CMK (cell line): Measurements from ENCODE around the gene FAM184B.

ENCODE experiments used
- DNase-seq: peaks from one replicate; pipeline ENCODE4 v3.0.0-alpha.2; 2010; ENCODE audit warnings: low read depth

Gene FAM184B

GRCh38 chr4:17781300-17782287 is at the start of gene FAM184B:
Gene FAM184B, minus strand, starts transcription at chr4:17781621. Its CDS starts 322 bp downstream, at chr4:17781299.
- no peak for DNase-seq

- DNase-seq, result no peak
Observed at GRCh38 chr4:17823871-17824669, 42.6 kb upstream of the FAM184B start.

GRCh38 chr4:17817027-17817426 is 35.6 kb upstream of the FAM184B start:
- DNase-seq, result no peak

DNA sequence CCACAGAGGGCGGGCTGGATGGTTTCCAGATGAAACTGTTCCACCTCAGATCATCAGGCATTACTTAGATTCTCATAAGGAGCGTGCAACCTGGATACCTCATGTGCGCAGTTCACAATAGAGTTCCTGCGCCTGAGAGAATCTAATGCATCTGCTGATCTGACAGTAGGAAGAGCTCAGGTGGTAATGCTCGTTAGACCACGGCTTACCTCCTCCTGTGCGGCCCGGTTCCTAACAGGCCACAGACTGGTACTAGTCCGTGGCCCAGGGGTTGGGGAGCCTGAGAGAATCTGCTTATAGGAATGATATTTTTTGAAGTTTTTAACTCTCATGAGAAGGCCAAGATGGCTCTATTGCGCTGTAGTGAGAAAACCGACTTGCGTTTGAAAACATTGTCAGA is 34.7 kb upstream of the FAM184B start:
- DNase-seq, result no peak

DNA sequence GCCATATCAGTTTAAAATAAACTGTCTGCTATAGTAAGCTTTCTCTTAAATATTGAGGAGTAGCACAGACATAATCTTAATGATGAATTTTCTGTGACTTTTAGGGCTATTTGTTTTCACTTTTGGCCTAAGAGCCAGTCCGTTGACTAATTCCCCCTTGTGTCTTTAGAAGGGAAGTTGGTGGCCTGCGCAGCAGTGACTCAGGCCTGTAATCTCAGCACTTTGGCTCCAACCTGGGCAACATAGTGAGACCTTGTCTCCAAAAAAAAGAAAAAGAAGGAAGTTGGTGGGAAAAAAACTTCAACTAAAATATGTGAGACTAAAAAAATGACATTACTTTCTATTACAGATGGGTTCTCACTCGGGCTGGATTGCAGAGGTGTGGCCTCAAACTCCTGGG is 32.7 kb upstream of the FAM184B start:
- DNase-seq, result no peak

DNA sequence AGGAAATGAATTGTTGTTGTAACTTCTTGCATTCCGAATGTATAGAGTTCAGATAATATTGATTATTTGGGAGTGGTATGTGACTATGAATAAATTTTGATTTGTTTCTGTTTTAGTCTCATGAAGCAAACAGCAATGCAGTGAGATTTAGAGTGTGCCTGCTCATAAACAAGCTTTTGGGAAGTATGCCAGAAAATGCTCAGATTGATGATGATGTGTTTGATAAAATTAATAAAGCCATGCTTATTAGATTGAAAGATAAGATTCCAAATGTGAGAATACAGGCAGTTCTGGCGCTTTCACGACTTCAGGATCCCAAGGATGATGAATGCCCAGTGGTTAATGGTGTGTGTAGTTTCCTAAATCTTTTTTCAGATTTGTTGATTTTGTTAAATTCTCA is 31.4 kb upstream of the FAM184B start:
- DNase-seq, result no peak

DNA sequence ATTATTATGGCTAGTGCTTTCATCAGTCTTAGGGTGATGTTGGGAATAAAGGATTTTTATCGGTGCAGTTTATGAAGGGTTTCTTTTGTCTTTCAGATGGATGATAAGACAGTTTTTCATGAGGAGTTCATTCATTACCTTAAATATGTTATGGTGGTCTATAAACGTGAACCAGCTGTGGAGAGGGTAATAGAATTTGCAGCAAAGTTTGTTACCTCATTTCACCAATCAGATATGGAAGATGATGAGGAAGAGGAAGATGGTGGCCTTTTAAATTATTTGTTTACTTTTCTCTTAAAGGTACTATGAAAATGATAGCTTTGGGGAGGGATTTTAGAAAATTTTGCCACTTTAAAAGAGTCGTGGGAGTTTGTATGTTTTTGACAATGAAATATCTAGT is 30.7 kb upstream of the FAM184B start:
- no peak for DNase-seq

DNA sequence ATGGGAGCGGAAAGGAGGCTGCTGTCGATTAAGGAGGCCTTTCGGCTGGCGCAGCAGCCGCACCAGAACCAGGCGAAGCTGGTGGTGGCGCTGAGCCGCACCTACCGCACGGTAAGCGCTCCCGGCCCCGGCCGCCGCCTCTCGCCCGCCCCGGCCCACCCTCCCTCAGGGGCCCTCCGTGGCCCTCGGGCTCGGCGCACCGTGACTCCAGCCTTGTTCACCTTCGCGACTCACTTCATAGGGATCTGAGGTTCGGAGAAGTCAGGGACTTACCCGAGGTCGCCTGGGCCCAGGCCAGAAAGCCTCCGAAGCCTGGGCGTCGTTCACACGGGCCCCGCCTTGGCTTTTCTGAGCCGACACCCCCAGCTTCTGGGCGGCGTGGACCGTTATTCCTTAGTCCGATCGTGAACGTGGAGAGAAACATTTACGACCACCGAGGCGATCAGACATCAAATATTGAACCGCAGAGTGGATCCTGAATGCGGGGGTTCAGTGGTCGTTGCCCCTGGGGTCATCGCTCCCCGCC is 29.7 kb upstream of the FAM184B start:
- DNase-seq, result no peak

GRCh38 chr4:17810260-17811077 is 29.0 kb upstream of the FAM184B start, which contains the start of the genes DCAF16 and NCAPG:
Gene DCAF16, minus strand, starts transcription at chr4:17810757. Its CDS starts 6,616 bp downstream, at chr4:17804141.
Gene NCAPG, plus strand, starts transcription at chr4:17810979. Its CDS starts 99 bp downstream, at chr4:17811078.
- peak; percentile 96 for DNase-seq

GRCh38 chr4:17809667-17810066 is 28.2 kb upstream of the FAM184B start:
- no peak for DNase-seq

- no peak for DNase-seq
Observed at GRCh38 chr4:17807446-17807845, 26.0 kb upstream of the FAM184B start.

GRCh38 chr4:17805580-17806155 is 24.2 kb upstream of the FAM184B start:
- DNase-seq, result no peak

GRCh38 chr4:17797808-17798207 is 16.4 kb upstream of the FAM184B start:
- no peak for DNase-seq

- no peak for DNase-seq
Observed at GRCh38 chr4:17794730-17795129, 13.3 kb upstream of the FAM184B start.

DNA sequence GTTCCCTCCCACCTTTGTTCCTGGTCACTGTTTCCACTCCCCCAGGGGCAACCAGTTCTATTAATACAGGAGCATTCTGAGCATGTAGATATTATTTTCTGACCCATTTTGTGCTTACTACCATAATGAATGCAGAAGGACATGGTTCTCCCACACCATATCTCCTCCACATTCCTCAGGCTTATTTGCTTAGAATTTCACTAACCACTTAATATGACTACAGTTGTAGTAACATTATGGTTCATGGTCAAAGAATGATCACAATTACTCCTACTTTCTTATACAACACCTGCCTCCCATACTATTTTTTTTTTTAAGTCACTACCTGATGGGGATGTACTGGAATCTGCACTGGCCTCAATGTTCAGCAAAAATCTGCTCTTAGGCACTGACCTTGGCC is 7.5 kb upstream of the FAM184B start:
- DNase-seq, result no peak

DNA sequence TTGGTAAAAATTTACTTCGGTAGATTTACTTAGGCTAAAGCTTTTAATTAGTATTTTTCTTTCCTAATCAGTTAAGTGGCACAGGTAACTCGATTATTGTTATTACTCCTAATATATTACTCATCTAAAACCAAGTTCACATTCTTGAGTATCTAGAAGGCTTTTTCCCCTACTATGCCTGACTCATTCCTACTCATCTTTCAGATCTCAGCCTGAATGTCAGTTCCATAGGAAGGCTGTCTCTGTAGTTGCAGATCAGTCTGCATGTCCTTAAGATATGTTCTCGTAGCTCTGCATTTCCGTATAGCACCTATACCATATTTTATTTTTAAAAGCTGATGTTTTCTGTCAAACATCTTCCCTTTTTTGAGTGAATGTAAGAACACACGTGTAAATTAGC is 5.9 kb upstream of the FAM184B start:
- DNase-seq, result no peak

GRCh38 chr4:17786567-17786966 is 5.1 kb upstream of the FAM184B start:
- no peak for DNase-seq

- no peak for DNase-seq
Observed at GRCh38 chr4:17785858-17786257, 4.4 kb upstream of the FAM184B start.

- no peak for DNase-seq
Observed at GRCh38 chr4:17780501-17781299, 721 bp downstream of the FAM184B start.

DNA sequence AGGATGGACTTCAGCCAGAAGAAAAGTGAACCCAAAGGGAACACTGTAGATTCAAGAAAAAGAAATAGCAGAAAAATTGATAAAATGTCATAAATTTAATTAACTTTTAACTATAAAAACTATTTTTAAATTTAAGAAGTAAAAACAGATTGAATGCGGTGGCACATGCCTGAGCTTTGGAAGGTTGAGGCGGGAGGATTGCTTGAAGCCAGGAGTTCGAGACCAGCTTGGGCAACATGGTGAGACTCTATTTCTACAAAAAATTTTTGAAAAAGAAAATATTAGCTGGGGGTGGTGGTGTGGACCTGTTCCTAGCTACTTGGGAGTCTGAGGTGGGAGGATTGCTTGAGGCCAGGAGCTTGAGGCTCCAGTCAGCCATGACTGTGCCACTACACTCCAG is 3.0 kb downstream of the FAM184B start:
- no peak for DNase-seq
